Vagina (tissue), 2 donors: Measurements from ENCODE around the gene HDAC11. TPM values are rescaled to one million over a fixed set of nuclear protein-coding genes. Genes with fewer than 3 reads are reported as not detected.

Experiments used
- DNase-seq, 2 donors: peaks; one replicate each; pipeline ENCODE4 v3.0.0-alpha.2; 2017; ENCODE audit errors: extremely low spot score in 2 of 2
- H3K27ac ChIP-seq: fragments of 200-600 bp; sonication (generic); one replicate; pipeline ENCODE4 v1.5.1; 2019
- H3K27me3 ChIP-seq: fragments of 200-600 bp; sonication (generic); one replicate; pipeline ENCODE4 v1.5.1; 2019
- H3K36me3 ChIP-seq, 2 donors: fragments of 200-600 bp; sonication (generic); one replicate each; pipeline ENCODE4 v1.5.1; 2017 to 2019
- H3K4me1 ChIP-seq: fragments of 200-600 bp; sonication (generic); one replicate; pipeline ENCODE4 v1.5.1; 2019
- H3K4me3 ChIP-seq, 2 donors: fragments of 200-600 bp; sonication (generic); 1 replicate in 1 of 2; 2 replicates in 1 of 2; pipeline ENCODE4 v1.5.1; 2016 to 2019
- H3K9me3 ChIP-seq: fragments of 200-600 bp; sonication (generic); one replicate; pipeline ENCODE4 v1.5.1; 2019
- CTCF ChIP-seq, 3 experiments: fragments of 450-650 bp in 2 of 3; fragments of 200-600 bp in 1 of 3; sonication (generic) in 1 of 3; IDR thresholded peaks; one replicate each; pipeline ENCODE4 v1.5.1; 2017 to 2019; ENCODE audit warnings: antibody characterized with exemption in 3 of 3, mild to moderate bottlenecking in 2 of 3, moderate library complexity in 2 of 3
- POLR2A ChIP-seq, 2 donors: fragments of 450-650 bp; IDR thresholded peaks; one replicate each; pipeline ENCODE4 v1.6.1; 2017; ENCODE audit warnings: antibody characterized with exemption in 2 of 2, mild to moderate bottlenecking in 2 of 2, moderate library complexity in 2 of 2
- POLR2AphosphoS5 ChIP-seq, 2 donors: sonication (generic); formaldehyde crosslinking; IDR thresholded peaks; one replicate each; pipeline ENCODE4 v1.9.0; 2017; ENCODE audit warnings: antibody characterized with exemption in 2 of 2, mild to moderate bottlenecking in 2 of 2, low read depth in 1 of 2; ENCODE audit not compliant: insufficient read depth in 1 of 2
- intact Hi-C: fragments of 100-400 bp; cut with DNase I; formaldehyde crosslinking; loops from one replicate; pipeline ENCODE4 v1.15.1; 2023
- small RNA-seq: library from RNA; depleted of rRNA; stranded (forward); fragments of <200 nt; gene quantifications from one replicate; pipeline ENCODE3, GENCODE V24; 2016
- total RNA-seq: library from RNA; depleted of rRNA; stranded (reverse); fragments of >200 nt; gene quantifications from one replicate; pipeline ENCODE4 v1.2.3, GENCODE V29; 2016

The HDAC11 gene
- total RNA-seq, 1 donor from 2014 or later = 12.0 TPM

GRCh38 chr3:13552857-13553652 lies 72.9 kb downstream of the HDAC11 start:
- Histone ChIP-seq H3K4me1 (peaks cover 80% of the 10 kb centered on the region), H3K27ac (peak overlapping the region; percentile 93), H3K36me3 (no peaks in the 10 kb centered on the region), H3K4me3 (peak overlapping the region in 1 of 2 donors; percentile 5), H3K27me3 (no peaks in the 10 kb centered on the region), H3K9me3 (no peaks in the 10 kb centered on the region)
- intact Hi-C loops = no loop called here
- TF ChIP-seq POLR2A (IDR thresholded peaks at IDR 0.05) = no peak
- TF ChIP-seq CTCF (IDR thresholded peaks at IDR 0.05) = no peak
- TF ChIP-seq POLR2AphosphoS5 (IDR thresholded peaks at IDR 0.05; ENCODE audit: insufficient read depth in 1 of 2, low read depth in 1 of 2) = no peak
- no peak for DNase-seq

GRCh38 chr3:13553686-13554085 lies 73.6 kb downstream of the HDAC11 start:
- no peak for TF ChIP-seq CTCF (IDR thresholded peaks at IDR 0.05)
- no peak for TF ChIP-seq POLR2A (IDR thresholded peaks at IDR 0.05)
- no peak for TF ChIP-seq POLR2AphosphoS5 (IDR thresholded peaks at IDR 0.05; ENCODE audit: insufficient read depth in 1 of 2, low read depth in 1 of 2)
- no peaks in the 10 kb centered on the region for H3K9me3 ChIP-seq
- no peak overlapping the region for H3K4me3 ChIP-seq
- H3K27me3 ChIP-seq = no peaks in the 10 kb centered on the region
- H3K4me1 ChIP-seq = peaks cover 75% of the 10 kb centered on the region
- no peak for DNase-seq
- H3K27ac ChIP-seq = peak overlapping the region; percentile 93
- H3K36me3 ChIP-seq = no peaks in the 10 kb centered on the region
- intact Hi-C loops = no loop called here

GRCh38 chr3:13555753-13556152 lies 75.6 kb downstream of the HDAC11 start:
- intact Hi-C loops = no loop called here
- peak overlapping the region; percentile 56 for H3K27ac ChIP-seq
- H3K9me3 ChIP-seq = no peaks in the 10 kb centered on the region
- no peak overlapping the region for H3K4me3 ChIP-seq
- peaks cover 74% of the 10 kb centered on the region for H3K4me1 ChIP-seq
- no peaks in the 10 kb centered on the region for H3K27me3 ChIP-seq
- no peaks in the 10 kb centered on the region for H3K36me3 ChIP-seq
- no peak for DNase-seq
- TF ChIP-seq POLR2AphosphoS5 (IDR thresholded peaks at IDR 0.05; ENCODE audit: insufficient read depth in 1 of 2, low read depth in 1 of 2) (no peak), CTCF (IDR thresholded peaks at IDR 0.05) (no peak), POLR2A (IDR thresholded peaks at IDR 0.05) (no peak)

Small RNA genes within 50 kb of the gene (small RNA-seq; reads per million reads assigned to genes)
- not detected for gene AC027124.2

Other genes starting within 250 kb of the HDAC11 start
- 10.1 TPM for gene NUP210, start 60.0 kb upstream of the HDAC11 start, total RNA-seq
- gene FBLN2, start 68.8 kb downstream of the HDAC11 start, total RNA-seq = 94.3 TPM